IPS-18a (cell line): ENCODE measurements around the gene PHACTR1.
A peak's percentile ranks its signal among the peaks of the same experiment; 100 is the strongest.

Experiments
- H3K27ac ChIP-seq: one replicate; pipeline ENCODE4 v1.5.1; 2013; ENCODE audit warnings: low read length
- H3K27me3 ChIP-seq: one replicate; pipeline ENCODE4 v1.6.1; 2013; ENCODE audit warnings: mild to moderate bottlenecking, low read length; ENCODE audit not compliant: control insufficient read depth, insufficient read depth
- H3K36me3 ChIP-seq: one replicate; pipeline ENCODE4 v1.6.1; 2013; ENCODE audit warnings: low read depth, low read length; ENCODE audit not compliant: control insufficient read depth
- H3K4me1 ChIP-seq: one replicate; pipeline ENCODE4 v1.6.1; 2013; ENCODE audit warnings: low read depth, low read length; ENCODE audit not compliant: control insufficient read depth
- H3K4me3 ChIP-seq: one replicate; pipeline ENCODE4 v1.5.1; 2013; ENCODE audit warnings: low read length
- H3K9ac ChIP-seq: one replicate; pipeline ENCODE4 v1.6.1; 2013; ENCODE audit warnings: mild to moderate bottlenecking, low read length, moderate library complexity
- H3K9me3 ChIP-seq: one replicate; pipeline ENCODE4 v1.6.1; 2013; ENCODE audit warnings: low read depth, low read length; ENCODE audit not compliant: control insufficient read depth

Gene PHACTR1

GRCh38 chr6:12865117-12865516 is 148.6 kb downstream of the PHACTR1 start:
- H3K4me3 ChIP-seq: no peak overlapping the region
- H3K27ac ChIP-seq: no peak overlapping the region
- no peak overlapping the region for H3K9ac ChIP-seq
- peaks cover 22% of the 10 kb centered on the region for H3K4me1 ChIP-seq
- no peaks in the 10 kb centered on the region for H3K36me3 ChIP-seq
- no peaks in the 10 kb centered on the region for H3K9me3 ChIP-seq
- H3K27me3 ChIP-seq: no peaks in the 10 kb centered on the region

GRCh38 chr6:12865671-12866181 is 149.2 kb downstream of the PHACTR1 start:
- no peak overlapping the region for H3K9ac ChIP-seq
- no peaks in the 10 kb centered on the region for H3K36me3 ChIP-seq
- peaks cover 22% of the 10 kb centered on the region for H3K4me1 ChIP-seq
- H3K9me3 ChIP-seq: no peaks in the 10 kb centered on the region
- H3K4me3 ChIP-seq: peak overlapping the region; percentile 21
- no peak overlapping the region for H3K27ac ChIP-seq
- no peaks in the 10 kb centered on the region for H3K27me3 ChIP-seq

- Histone ChIP-seq H3K9ac (no peak overlapping the region), H3K36me3 (no peaks in the 10 kb centered on the region), H3K9me3 (no peaks in the 10 kb centered on the region), H3K4me3 (peak overlapping the region; percentile 21), H3K27me3 (no peaks in the 10 kb centered on the region), H3K4me1 (peaks cover 22% of the 10 kb centered on the region), H3K27ac (no peak overlapping the region)
Measured at GRCh38 chr6:12866422-12867029, 150.0 kb downstream of the PHACTR1 start.

- H3K27ac ChIP-seq: no peak overlapping the region
Measured at GRCh38 chr6:12869816-12870432, 153.4 kb downstream of the PHACTR1 start.

GRCh38 chr6:12873691-12874090 is 157.1 kb downstream of the PHACTR1 start:
- no peaks in the 10 kb centered on the region for H3K36me3 ChIP-seq
- peaks cover 10% of the 10 kb centered on the region for H3K4me1 ChIP-seq
- H3K27ac ChIP-seq: no peak overlapping the region
- no peaks in the 10 kb centered on the region for H3K9me3 ChIP-seq
- no peaks in the 10 kb centered on the region for H3K27me3 ChIP-seq
- no peak overlapping the region for H3K4me3 ChIP-seq
- no peak overlapping the region for H3K9ac ChIP-seq

More at GRCh38 chr6:12869816-12870432, 153.4 kb downstream of the PHACTR1 start:
- Histone ChIP-seq H3K9me3 (no peaks in the 10 kb centered on the region), H3K4me3 (no peak overlapping the region), H3K9ac (no peak overlapping the region), H3K27me3 (no peaks in the 10 kb centered on the region), H3K4me1 (peaks cover 22% of the 10 kb centered on the region), H3K36me3 (no peaks in the 10 kb centered on the region)

GRCh38 chr6:12875051-12875450 is 158.5 kb downstream of the PHACTR1 start:
- H3K4me3 ChIP-seq: no peak overlapping the region
- no peaks in the 10 kb centered on the region for H3K27me3 ChIP-seq
- H3K36me3 ChIP-seq: no peaks in the 10 kb centered on the region
- no peaks in the 10 kb centered on the region for H3K9me3 ChIP-seq
- peaks cover 10% of the 10 kb centered on the region for H3K4me1 ChIP-seq
- H3K9ac ChIP-seq: no peak overlapping the region
- no peak overlapping the region for H3K27ac ChIP-seq

GRCh38 chr6:12878741-12879140 is 162.2 kb downstream of the PHACTR1 start:
- Histone ChIP-seq H3K4me1 (peaks cover 22% of the 10 kb centered on the region), H3K27me3 (no peaks in the 10 kb centered on the region), H3K9ac (no peak overlapping the region), H3K4me3 (no peak overlapping the region), H3K9me3 (no peaks in the 10 kb centered on the region), H3K27ac (no peak overlapping the region), H3K36me3 (no peaks in the 10 kb centered on the region)

GRCh38 chr6:12882761-12883290 is 166.3 kb downstream of the PHACTR1 start:
- H3K4me3 ChIP-seq: no peak overlapping the region

GRCh38 chr6:12884983-12885382 is 168.4 kb downstream of the PHACTR1 start:
- Histone ChIP-seq H3K27ac (no peak overlapping the region), H3K27me3 (no peaks in the 10 kb centered on the region), H3K36me3 (no peaks in the 10 kb centered on the region), H3K9ac (no peak overlapping the region), H3K4me3 (no peak overlapping the region), H3K9me3 (no peaks in the 10 kb centered on the region), H3K4me1 (peaks cover 26% of the 10 kb centered on the region)

More at GRCh38 chr6:12882761-12883290, 166.3 kb downstream of the PHACTR1 start:
- Histone ChIP-seq H3K27me3 (no peaks in the 10 kb centered on the region), H3K4me1 (peaks cover 26% of the 10 kb centered on the region), H3K9ac (no peak overlapping the region), H3K27ac (no peak overlapping the region), H3K36me3 (no peaks in the 10 kb centered on the region), H3K9me3 (no peaks in the 10 kb centered on the region)

- peaks cover 4% of the 10 kb centered on the region for H3K9me3 ChIP-seq
- no peaks in the 10 kb centered on the region for H3K36me3 ChIP-seq
- no peak overlapping the region for H3K27ac ChIP-seq
- no peak overlapping the region for H3K9ac ChIP-seq
- peaks cover 15% of the 10 kb centered on the region for H3K4me1 ChIP-seq
- H3K4me3 ChIP-seq: peak overlapping the region; percentile 1
- no peaks in the 10 kb centered on the region for H3K27me3 ChIP-seq
Measured at GRCh38 chr6:12886961-12887775, 170.6 kb downstream of the PHACTR1 start.

- H3K9me3 ChIP-seq: peaks cover 4% of the 10 kb centered on the region
- no peaks in the 10 kb centered on the region for H3K36me3 ChIP-seq
- H3K4me1 ChIP-seq: peaks cover 15% of the 10 kb centered on the region
- no peaks in the 10 kb centered on the region for H3K27me3 ChIP-seq
- no peak overlapping the region for H3K9ac ChIP-seq
- no peak overlapping the region for H3K4me3 ChIP-seq
- no peak overlapping the region for H3K27ac ChIP-seq
Measured at GRCh38 chr6:12890171-12890790, 173.7 kb downstream of the PHACTR1 start.
